Rectal smooth muscle tissue (tissue), 1 donor: ENCODE results near the gene MAN1C1.

Experiments
- H3K27ac ChIP-seq: one replicate; pipeline ENCODE4 v1.7.0; 2013; ENCODE audit warnings: low read depth, low read length, inconsistent platforms
- H3K27me3 ChIP-seq: one replicate; pipeline ENCODE4 v1.7.0; 2013; ENCODE audit warnings: low read length; ENCODE audit not compliant: control insufficient read depth, insufficient read depth
- H3K36me3 ChIP-seq: one replicate; pipeline ENCODE4 v1.7.0; 2013; ENCODE audit warnings: low read length; ENCODE audit not compliant: control insufficient read depth, insufficient read depth
- H3K4me1 ChIP-seq: one replicate; pipeline ENCODE4 v1.7.0; 2013; ENCODE audit warnings: low read length; ENCODE audit not compliant: control insufficient read depth, insufficient read depth
- H3K4me3 ChIP-seq: one replicate; pipeline ENCODE4 v1.7.0; 2013; ENCODE audit warnings: low read length
- H3K9ac ChIP-seq: one replicate; pipeline ENCODE4 v1.7.0; 2013; ENCODE audit warnings: low read length

Gene MAN1C1

DNA sequence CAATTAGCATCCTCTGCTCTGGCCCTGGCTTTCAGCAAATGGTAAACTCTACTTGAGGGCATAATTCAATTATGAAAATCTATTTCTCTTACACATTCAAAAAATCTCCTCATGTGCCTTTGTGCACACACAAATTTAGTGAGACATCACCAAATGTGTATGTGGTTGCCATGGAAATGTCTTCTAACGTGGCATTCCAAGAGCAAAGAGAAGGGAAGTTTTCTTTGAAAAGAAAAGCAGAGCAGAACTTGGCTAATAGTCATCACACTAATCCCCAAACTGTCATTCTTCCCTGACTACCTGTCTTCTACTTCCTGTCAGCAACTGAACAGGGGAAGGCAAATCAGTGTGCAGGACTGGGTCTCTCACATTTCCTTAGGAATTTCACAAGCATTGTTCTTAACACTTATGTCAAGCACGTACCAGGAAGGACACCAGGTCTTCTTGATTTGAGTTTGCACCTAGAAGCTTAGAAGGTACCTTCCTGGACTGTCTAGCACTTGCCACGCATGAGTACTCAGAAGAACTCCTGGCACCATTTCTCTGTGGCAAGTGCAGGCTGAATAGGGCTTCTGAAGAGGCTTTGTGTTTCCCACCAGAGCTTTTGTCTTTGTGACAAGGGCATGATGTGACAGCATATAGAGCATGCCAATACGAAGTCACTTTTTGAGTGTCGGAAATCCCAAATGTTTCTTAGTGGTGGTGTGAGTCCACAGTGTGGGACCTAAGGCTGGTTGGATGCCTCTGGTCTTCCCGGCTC is 32.3 kb downstream of the MAN1C1 start:
- H3K4me3 ChIP-seq = no peak overlapping the region
- H3K36me3 ChIP-seq = no peaks in the 10 kb centered on the region
- no peak overlapping the region for H3K9ac ChIP-seq
- H3K27me3 ChIP-seq = no peaks in the 10 kb centered on the region
- no peaks in the 10 kb centered on the region for H3K4me1 ChIP-seq
- no peak overlapping the region for H3K27ac ChIP-seq

DNA sequence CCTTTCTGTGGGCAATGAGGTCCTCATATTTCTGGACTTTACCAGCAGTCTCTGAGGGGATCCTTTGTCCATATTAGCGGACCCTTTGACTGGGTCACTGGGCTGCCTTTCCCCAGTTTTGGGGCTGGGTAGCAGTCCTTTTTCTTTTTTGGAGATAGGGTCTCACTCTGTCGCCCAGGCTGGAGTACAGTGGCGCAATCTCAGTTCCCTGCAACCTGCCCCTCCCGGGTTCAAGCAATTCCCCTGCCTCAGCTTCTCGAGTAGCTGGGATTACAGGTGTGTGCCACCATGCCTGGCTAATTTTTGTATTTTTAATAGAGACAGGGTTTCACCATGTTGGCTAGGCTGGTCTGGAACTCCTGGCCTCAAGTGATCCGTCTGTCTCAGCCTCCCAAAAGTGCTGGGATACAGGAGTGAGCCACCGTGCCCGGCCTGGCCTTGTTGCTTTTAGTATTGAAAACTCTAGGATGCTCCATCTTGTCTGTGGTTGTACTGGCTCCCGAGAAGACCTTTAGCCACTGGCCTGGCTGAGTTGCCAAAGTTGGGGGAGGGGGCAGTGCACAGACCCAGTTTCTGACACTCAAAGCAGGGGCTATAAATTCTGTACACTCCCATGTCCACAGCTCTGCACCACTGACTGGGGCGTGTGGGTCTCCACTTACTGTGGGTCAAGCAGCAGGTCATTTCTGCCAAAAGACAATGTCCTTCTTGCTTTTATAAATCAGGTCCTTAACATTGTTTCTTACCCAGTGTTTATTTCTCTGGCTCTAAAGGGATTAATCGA is 33.1 kb downstream of the MAN1C1 start:
- Histone ChIP-seq H3K27me3 (no peaks in the 10 kb centered on the region), H3K4me3 (no peak overlapping the region), H3K27ac (no peak overlapping the region), H3K36me3 (no peaks in the 10 kb centered on the region), H3K4me1 (no peaks in the 10 kb centered on the region), H3K9ac (no peak overlapping the region)

DNA sequence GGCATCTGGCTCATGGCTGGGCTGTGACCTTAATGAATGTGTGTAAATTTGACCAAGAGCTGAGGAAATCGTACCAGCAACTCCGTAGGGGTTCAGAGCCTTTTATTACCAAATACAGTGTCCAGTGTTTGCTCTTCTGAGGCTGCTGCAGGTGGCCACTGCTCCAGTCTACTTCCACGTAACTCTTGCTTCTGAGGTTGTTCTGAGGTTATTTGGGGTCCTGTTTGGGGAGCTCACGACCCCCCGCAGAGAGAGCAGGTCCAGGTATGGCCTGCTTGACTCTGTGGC is 33.6 kb downstream of the MAN1C1 start:
- Histone ChIP-seq H3K4me3 (no peak overlapping the region), H3K4me1 (no peaks in the 10 kb centered on the region), H3K27me3 (no peaks in the 10 kb centered on the region), H3K9ac (no peak overlapping the region), H3K27ac (no peak overlapping the region), H3K36me3 (no peaks in the 10 kb centered on the region)

DNA sequence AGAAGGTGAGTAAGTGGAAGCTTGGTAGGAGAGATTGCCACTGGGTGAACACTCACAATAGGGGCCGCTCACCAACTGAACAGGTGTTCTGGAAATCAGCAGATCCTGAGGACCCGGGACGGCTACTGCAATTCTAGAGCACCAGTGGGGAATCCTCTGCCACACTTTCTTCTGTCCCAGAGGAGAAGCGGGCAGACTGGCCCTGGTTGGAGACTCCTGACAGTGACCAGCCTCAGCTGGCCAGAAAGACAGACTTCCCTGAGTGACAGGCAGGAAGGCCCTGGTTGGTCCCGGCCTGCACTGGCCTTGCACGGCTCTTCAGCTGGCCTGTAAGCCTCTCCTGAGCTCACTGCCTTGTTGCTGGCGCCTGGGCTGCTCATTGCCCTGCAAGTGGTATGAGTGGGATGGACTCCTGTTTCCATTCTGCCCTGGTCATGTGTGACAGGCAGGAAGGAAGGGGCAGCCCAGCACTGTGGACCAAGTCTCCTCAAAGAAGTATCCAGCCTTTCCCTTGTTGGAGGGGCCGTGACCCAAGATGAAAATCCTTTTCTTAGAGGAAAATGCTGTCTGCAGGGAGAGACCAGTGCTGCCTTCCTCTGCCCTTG is 34.5 kb downstream of the MAN1C1 start:
- Histone ChIP-seq H3K27ac (no peak overlapping the region), H3K4me3 (no peak overlapping the region), H3K36me3 (no peaks in the 10 kb centered on the region), H3K4me1 (no peaks in the 10 kb centered on the region), H3K27me3 (no peaks in the 10 kb centered on the region), H3K9ac (no peak overlapping the region)

DNA sequence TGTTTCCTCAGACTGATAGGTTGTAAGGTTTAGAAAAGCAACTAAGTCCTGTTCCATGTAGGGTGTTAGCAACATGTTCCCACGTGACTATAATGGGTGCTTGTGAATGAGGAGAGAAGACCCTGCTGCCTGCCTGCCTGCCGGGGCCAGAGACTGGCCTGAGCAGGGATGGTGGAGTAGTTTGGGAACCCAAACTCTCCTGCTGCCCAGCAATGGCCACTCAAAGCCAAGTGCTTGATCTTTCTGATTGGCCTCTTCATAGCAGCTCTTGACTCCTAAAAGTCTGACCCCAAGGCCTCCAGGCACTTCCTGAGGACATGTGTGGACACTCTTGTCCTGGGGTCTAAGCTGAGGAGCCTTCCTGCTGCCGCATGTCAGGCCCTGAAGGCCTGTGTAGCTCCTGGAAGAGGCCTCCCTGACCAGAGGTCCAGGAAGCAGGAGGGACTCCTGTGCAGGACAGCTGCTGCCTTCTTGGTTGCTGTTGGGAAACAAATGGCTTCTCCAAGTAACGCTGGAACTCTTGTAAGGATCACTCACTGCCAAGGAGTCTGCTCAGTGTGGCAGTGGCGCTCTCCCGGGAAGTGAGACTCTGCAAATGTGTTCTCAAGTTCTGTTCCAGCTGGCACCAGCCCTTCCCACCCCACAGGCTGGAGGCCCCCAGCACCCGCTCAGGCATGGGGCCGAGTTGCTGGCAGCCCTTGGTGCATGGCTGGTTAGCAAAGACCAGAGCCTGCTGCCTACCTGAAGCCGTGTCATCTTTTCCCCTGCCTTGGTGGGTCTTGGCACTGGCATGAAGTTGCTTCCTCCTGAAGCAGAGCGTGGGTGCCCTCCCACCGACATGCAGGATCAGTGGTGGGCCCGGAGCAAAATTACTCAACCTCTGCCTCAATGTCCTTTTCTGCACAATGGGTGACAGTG is 35.5 kb downstream of the MAN1C1 start:
- Histone ChIP-seq H3K4me1 (no peaks in the 10 kb centered on the region), H3K36me3 (no peaks in the 10 kb centered on the region), H3K27ac (no peak overlapping the region), H3K4me3 (no peak overlapping the region), H3K27me3 (no peaks in the 10 kb centered on the region), H3K9ac (no peak overlapping the region)

DNA sequence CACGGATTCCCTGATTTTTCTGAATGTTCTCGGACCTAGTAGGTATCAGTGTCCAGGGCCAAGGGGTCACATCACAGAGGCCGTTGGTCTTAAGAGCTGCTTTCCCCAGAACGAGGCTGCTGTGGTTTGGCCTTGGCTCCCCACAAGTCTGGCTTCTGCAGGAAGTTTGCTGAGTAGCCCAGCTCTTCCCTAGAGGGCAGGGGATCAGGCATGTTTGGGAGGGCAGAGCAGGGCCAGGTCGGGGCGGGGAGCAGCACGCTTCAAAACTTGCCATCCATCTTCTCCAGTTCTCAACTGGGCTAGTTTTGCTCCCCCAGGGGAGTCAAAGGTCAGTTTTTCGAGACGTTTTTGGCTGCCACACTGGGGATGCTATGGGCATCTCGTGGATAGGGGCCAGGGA is 37.0 kb downstream of the MAN1C1 start:
- Histone ChIP-seq H3K27ac (no peak overlapping the region), H3K4me1 (no peaks in the 10 kb centered on the region), H3K4me3 (no peak overlapping the region), H3K36me3 (no peaks in the 10 kb centered on the region), H3K9ac (no peak overlapping the region), H3K27me3 (no peaks in the 10 kb centered on the region)

DNA sequence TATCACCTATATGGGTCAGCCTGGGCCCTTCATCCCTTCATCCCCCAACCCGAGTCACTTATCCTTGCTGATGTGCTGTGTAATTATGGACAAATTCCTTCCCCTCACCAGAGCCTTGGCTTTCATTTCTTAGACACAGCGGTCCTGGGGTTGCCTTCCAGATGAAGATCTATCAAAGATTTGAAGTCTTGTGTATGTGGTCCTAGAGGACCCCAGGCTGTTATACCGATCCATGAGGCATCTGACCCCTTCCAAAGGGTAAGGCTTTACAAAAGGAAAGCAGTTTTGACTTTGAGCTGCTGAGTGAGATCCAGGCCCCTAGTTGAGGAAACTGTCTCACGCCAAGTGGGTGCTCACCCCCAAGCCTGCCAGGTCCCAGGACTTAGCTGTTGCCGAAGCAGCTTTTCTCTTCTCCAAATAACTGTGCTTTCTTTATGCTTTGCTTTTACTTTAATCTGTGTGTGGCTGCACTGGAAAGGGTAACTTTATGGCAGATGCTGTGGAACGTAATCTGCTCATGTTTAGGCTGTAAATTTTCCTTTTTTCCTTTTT is 37.6 kb downstream of the MAN1C1 start:
- Histone ChIP-seq H3K36me3 (no peaks in the 10 kb centered on the region), H3K27me3 (no peaks in the 10 kb centered on the region), H3K4me3 (no peak overlapping the region), H3K9ac (no peak overlapping the region), H3K4me1 (peaks cover 4% of the 10 kb centered on the region), H3K27ac (no peak overlapping the region)

DNA sequence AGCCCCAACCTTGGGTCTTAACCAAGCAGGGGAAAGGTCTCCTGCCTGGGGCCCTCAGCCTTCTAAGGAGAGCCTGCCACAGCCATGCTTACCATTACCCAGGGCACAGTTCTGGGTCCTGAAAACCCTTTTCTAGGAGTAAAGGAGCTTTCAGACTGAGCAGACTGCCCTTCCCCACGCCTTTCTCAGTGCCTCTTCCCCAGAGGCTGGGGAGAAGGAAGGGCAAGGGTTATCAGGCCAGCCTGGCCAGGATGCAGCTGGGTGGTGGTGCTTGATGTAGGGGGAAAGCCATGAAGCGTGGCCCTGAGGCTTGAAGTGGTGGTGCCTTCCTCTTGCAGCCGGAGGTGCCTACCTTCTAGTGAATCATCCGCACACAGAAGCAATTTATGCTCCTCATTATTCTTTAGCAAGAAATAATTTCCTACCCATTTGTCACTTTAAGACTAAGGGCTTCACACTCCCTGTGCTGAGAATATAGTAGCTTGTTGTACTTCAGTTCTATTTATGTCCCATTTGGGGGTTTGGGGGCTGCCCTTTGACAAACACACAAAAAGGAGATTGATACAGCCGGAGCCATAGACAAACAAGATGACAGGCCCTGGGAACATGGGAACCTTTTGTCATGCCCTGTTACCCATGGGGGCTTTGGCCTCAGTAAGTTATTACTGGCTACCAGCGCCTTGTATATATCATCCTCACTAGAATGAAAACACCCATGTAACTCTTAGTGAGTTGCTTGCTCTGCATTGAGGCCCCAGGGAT is 40.7 kb downstream of the MAN1C1 start:
- H3K4me3 ChIP-seq = no peak overlapping the region
- no peaks in the 10 kb centered on the region for H3K27me3 ChIP-seq
- H3K27ac ChIP-seq = no peak overlapping the region
- H3K4me1 ChIP-seq = peaks cover 4% of the 10 kb centered on the region
- no peaks in the 10 kb centered on the region for H3K36me3 ChIP-seq
- no peak overlapping the region for H3K9ac ChIP-seq

DNA sequence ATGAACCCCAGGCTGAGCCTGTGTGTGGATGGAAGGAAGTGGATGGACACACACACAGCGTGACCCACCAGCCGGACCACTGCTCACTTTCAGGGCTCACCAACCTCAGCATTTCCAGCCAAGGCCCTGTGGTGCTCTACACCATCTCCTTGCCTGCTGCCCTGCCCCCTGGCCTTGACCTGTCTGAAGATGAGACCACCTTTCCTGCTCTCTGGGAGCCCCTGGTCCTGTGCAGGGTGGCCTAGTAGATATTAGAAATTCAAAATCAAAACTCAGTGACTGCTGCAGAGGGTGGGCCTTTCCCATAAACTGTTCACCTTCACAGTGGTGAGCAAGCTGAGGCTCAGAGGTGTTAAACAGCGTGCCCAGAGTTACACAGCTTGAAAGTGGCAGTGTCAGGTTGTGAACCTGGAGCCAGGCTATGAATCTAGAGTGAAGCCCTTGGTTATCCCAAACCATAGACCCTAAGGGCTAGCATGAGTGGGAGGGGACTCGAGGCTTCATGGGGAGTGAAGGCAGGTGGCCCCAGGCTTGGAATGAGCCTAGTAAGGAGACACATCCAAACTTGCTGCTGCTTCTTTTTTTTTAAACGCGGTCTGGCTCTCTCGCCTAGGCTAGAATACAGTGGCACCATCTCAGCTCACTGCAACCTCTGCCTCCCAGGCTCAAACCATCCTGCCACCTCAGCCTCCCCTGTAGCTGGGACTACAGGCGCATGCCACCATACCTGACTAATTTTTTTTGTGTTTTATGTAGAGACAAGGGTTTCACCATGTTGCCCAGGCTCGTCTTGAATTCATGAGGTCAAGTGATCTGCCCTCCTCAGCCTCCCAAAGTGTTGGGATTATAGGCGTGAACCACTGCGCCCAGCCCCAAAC is 41.5 kb downstream of the MAN1C1 start:
- Histone ChIP-seq H3K27me3 (no peaks in the 10 kb centered on the region), H3K36me3 (no peaks in the 10 kb centered on the region), H3K4me3 (no peak overlapping the region), H3K27ac (no peak overlapping the region), H3K9ac (no peak overlapping the region), H3K4me1 (peaks cover 4% of the 10 kb centered on the region)

DNA sequence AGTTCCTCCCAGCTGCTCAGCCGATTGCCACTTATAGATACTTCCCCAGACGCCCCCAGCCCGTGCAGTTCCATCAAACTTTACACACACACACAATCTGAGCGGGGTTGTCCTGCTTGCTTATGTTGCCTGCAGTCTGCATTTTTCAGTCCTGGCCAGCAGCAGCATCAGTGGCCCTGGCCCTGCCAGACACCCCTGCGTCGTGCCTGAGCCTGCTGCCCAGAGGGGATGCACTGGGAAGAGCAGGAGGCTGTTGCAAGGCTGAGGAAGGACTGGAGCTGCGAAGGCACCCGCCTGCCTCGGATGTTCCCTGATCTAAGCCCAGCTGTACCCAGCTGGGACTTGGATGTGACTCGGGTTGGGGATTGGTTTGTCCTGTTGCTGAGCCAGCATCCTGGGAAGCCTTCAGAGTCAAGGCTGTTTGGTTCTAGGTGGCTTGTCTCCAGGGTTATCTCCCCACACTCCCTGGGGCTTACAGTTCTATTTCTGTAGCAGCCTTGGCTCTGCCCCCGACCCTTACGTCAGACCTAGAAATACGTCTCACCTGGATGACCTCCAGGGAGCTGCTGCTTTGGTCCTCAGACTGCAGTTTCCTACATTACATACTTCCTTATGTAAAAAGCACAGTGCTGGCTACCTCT is 42.3 kb downstream of the MAN1C1 start:
- Histone ChIP-seq H3K9ac (no peak overlapping the region), H3K27ac (peak overlapping the region; percentile 65), H3K36me3 (no peaks in the 10 kb centered on the region), H3K27me3 (no peaks in the 10 kb centered on the region), H3K4me1 (peaks cover 4% of the 10 kb centered on the region), H3K4me3 (no peak overlapping the region)
